ENCODE data around the gene LTA4H.
"Not testable (repeated sequence)": the region's sequence is repeated elsewhere in the genome, so short reads cannot be mapped to it uniquely, and the experiment has no call there.

The LTA4H gene

DNA sequence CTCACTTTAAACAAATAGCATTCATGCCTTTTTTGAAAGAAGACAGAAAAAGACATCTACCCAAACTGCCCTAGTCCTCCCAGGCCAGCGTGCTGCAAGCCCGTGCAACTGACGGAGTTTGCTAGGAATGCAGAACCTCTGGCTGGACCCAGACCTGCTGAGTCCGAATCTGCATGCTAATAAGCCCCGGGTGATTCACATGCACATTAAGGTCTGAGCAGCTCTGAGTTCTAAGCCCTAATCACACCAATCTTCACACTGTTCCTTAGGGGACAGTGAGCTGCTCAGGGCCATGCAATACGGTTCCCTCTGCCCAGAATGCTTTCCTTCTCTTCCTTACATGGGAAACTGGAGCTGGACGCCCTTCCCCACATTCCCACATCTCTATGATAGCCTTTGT, 64.5 kb downstream of the LTA4H start:
- H3K36me3 ChIP-seq (ENCODE audit: insufficient read depth, low read length): no peaks in the 10 kb centered on the region
- H3K4me1 ChIP-seq (ENCODE audit: insufficient read depth, low read length, poor library complexity, severe bottlenecking): no peaks in the 10 kb centered on the region
- H3K9ac ChIP-seq (ENCODE audit: low read depth, low read length, poor library complexity, severe bottlenecking): no peak overlapping the region
- no peak overlapping the region for H2AFZ ChIP-seq (ENCODE audit: low read length)
- no peaks in the 10 kb centered on the region for H4K20me1 ChIP-seq (ENCODE audit: insufficient read depth, low read length, poor library complexity, severe bottlenecking)
- H3K79me2 ChIP-seq (ENCODE audit: insufficient read depth, low read length): no peaks in the 10 kb centered on the region
- no peaks in the 10 kb centered on the region for H3K9me3 ChIP-seq (ENCODE audit: insufficient read depth, low read depth, low read length)
- no peaks in the 10 kb centered on the region for H3F3A ChIP-seq (ENCODE audit: low read depth)
- H3K9me2 ChIP-seq (replicated peaks; ENCODE audit: low read depth, low read length): no peaks in the 10 kb centered on the region
- no peaks in the 10 kb centered on the region for H3K27me3 ChIP-seq (ENCODE audit: insufficient read depth, low read length, poor library complexity, severe bottlenecking)
- TF ChIP-seq EZH2phosphoT487 (IDR thresholded peaks at IDR 0.05; ENCODE audit: borderline replicate concordance): no peak
- TF ChIP-seq, protein P1, sequence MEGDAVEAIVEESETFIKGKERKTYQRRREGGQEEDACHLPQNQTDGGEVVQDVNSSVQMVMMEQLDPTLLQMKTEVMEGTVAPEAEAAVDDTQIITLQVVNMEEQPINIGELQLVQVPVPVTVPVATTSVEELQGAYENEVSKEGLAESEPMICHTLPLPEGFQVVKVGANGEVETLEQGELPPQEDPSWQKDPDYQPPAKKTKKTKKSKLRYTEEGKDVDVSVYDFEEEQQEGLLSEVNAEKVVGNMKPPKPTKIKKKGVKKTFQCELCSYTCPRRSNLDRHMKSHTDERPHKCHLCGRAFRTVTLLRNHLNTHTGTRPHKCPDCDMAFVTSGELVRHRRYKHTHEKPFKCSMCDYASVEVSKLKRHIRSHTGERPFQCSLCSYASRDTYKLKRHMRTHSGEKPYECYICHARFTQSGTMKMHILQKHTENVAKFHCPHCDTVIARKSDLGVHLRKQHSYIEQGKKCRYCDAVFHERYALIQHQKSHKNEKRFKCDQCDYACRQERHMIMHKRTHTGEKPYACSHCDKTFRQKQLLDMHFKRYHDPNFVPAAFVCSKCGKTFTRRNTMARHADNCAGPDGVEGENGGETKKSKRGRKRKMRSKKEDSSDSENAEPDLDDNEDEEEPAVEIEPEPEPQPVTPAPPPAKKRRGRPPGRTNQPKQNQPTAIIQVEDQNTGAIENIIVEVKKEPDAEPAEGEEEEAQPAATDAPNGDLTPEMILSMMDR (conservative IDR thresholded peaks at IDR 0.05; ENCODE audit: low read length): no peak
- H3K4me3 ChIP-seq (ENCODE audit: low read length, poor library complexity, severe bottlenecking): no peak overlapping the region
- H3K4me2 ChIP-seq (ENCODE audit: low read depth, low read length, poor library complexity, severe bottlenecking): no peak overlapping the region

DNA sequence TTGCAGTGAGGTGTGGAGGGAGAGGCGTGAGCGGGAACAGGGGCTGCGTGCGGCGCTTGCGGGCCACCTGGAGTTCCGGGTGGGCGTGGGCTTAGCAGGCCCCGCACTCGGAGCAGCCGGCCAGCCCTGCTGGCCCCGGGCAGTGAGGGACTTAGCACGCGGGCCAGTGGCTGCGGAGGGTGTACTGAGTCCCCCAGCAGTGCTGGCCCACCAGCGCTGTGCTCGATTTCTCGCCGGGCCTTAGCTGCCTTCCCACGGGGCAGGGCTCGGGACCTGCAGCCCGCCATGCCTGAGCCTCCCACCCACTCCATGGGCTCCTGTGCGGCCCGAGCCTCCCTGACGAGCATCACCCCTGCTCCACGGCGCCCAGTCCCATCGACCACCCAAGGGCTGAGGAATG, 66.3 kb downstream of the LTA4H start:
- not testable (repeated sequence) for H3K79me2 ChIP-seq (ENCODE audit: insufficient read depth, low read length); H3F3A ChIP-seq (ENCODE audit: low read depth); H3K36me3 ChIP-seq (ENCODE audit: insufficient read depth, low read length); H3K4me1 ChIP-seq (ENCODE audit: insufficient read depth, low read length, poor library complexity, severe bottlenecking); H3K9me3 ChIP-seq (ENCODE audit: insufficient read depth, low read depth, low read length); H2AFZ ChIP-seq (ENCODE audit: low read length); H4K20me1 ChIP-seq (ENCODE audit: insufficient read depth, low read length, poor library complexity, severe bottlenecking); H3K9me2 ChIP-seq (replicated peaks; ENCODE audit: low read depth, low read length); H3K9ac ChIP-seq (ENCODE audit: low read depth, low read length, poor library complexity, severe bottlenecking); H3K4me3 ChIP-seq (ENCODE audit: low read length, poor library complexity, severe bottlenecking); H3K4me2 ChIP-seq (ENCODE audit: low read depth, low read length, poor library complexity, severe bottlenecking); H3K27me3 ChIP-seq (ENCODE audit: insufficient read depth, low read length, poor library complexity, severe bottlenecking)

DNA sequence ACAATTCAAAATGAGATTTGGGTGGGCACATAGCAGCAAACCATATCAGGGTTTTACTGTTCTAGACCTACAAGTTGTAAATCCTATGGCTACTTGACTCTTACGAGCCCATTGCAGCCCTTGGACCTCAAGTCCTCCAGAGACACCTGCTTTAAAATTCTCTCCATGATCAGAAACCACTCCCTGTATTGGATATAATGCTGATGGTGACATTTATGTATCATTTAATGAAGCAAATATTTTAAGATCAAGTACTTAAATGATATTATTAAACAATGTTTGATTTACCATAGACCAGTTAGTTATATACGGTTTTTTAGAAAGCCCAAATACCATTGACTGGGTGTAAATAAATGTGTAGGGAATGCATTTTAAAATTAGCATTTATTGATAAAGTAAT, 68.1 kb downstream of the LTA4H start:
- no peak overlapping the region for H3K4me3 ChIP-seq (ENCODE audit: low read length, poor library complexity, severe bottlenecking)
- H4K20me1 ChIP-seq (ENCODE audit: insufficient read depth, low read length, poor library complexity, severe bottlenecking): no peaks in the 10 kb centered on the region
- no peaks in the 10 kb centered on the region for H3K79me2 ChIP-seq (ENCODE audit: insufficient read depth, low read length)
- H3K27me3 ChIP-seq (ENCODE audit: insufficient read depth, low read length, poor library complexity, severe bottlenecking): no peaks in the 10 kb centered on the region
- TF ChIP-seq EZH2phosphoT487 (IDR thresholded peaks at IDR 0.05; ENCODE audit: borderline replicate concordance): no peak
- TF ChIP-seq, protein P1 (conservative IDR thresholded peaks at IDR 0.05; ENCODE audit: low read length): no peak
- no peak overlapping the region for H3K4me2 ChIP-seq (ENCODE audit: low read depth, low read length, poor library complexity, severe bottlenecking)
- no peaks in the 10 kb centered on the region for H3K9me2 ChIP-seq (replicated peaks; ENCODE audit: low read depth, low read length)
- H3K4me1 ChIP-seq (ENCODE audit: insufficient read depth, low read length, poor library complexity, severe bottlenecking): no peaks in the 10 kb centered on the region
- H3F3A ChIP-seq (ENCODE audit: low read depth): no peaks in the 10 kb centered on the region
- H3K36me3 ChIP-seq (ENCODE audit: insufficient read depth, low read length): no peaks in the 10 kb centered on the region
- no peak overlapping the region for H3K9ac ChIP-seq (ENCODE audit: low read depth, low read length, poor library complexity, severe bottlenecking)
- H3K9me3 ChIP-seq (ENCODE audit: insufficient read depth, low read depth, low read length): no peaks in the 10 kb centered on the region
- no peak overlapping the region for H2AFZ ChIP-seq (ENCODE audit: low read length)

DNA sequence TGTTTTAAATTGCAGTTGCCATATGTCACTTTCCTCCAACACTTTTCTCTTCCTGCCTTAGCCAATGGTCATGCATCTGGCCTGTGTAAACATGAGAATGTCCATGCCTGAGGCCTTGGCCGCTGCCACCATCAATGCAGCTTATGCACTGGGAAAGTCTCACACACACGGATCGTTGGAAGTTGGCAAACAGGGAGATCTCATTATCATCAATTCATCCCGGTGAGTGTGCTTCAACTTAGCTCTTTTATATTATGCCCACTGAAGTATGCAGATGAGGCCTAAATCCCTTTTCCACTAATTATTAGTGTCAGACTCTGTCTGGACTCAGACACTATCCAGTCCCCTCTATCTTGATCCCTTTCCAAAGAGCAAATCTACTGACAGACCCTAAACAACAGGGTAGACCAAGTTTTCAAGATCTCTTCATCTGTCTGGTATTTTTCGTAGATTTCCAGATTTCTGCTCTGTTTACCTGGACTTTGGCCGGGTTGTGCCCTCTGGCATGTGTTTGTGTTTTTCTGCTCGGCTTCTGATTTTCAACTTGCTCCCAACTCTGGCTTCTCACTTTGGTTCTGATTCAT, 69.0 kb downstream of the LTA4H start:
- no peak overlapping the region for H3K4me2 ChIP-seq (ENCODE audit: low read depth, low read length, poor library complexity, severe bottlenecking)
- H3K27me3 ChIP-seq (ENCODE audit: insufficient read depth, low read length, poor library complexity, severe bottlenecking): no peaks in the 10 kb centered on the region
- no peak overlapping the region for H3K9ac ChIP-seq (ENCODE audit: low read depth, low read length, poor library complexity, severe bottlenecking)
- no peaks in the 10 kb centered on the region for H3K9me3 ChIP-seq (ENCODE audit: insufficient read depth, low read depth, low read length)
- no peak overlapping the region for H3K4me3 ChIP-seq (ENCODE audit: low read length, poor library complexity, severe bottlenecking)
- no peaks in the 10 kb centered on the region for H3K9me2 ChIP-seq (replicated peaks; ENCODE audit: low read depth, low read length)
- no peaks in the 10 kb centered on the region for H3K36me3 ChIP-seq (ENCODE audit: insufficient read depth, low read length)
- H3K4me1 ChIP-seq (ENCODE audit: insufficient read depth, low read length, poor library complexity, severe bottlenecking): no peaks in the 10 kb centered on the region
- H3K79me2 ChIP-seq (ENCODE audit: insufficient read depth, low read length): no peaks in the 10 kb centered on the region
- TF ChIP-seq, protein P1 (conservative IDR thresholded peaks at IDR 0.05; ENCODE audit: low read length): no peak
- TF ChIP-seq EZH2phosphoT487 (IDR thresholded peaks at IDR 0.05; ENCODE audit: borderline replicate concordance): no peak
- H4K20me1 ChIP-seq (ENCODE audit: insufficient read depth, low read length, poor library complexity, severe bottlenecking): no peaks in the 10 kb centered on the region
- H2AFZ ChIP-seq (ENCODE audit: low read length): no peak overlapping the region
- H3F3A ChIP-seq (ENCODE audit: low read depth): no peaks in the 10 kb centered on the region

Measured in Loucy (cell line).